HepG2 (cell line): Measurements from ENCODE around the gene TMCO6. TPM values are rescaled to one million over a fixed set of nuclear protein-coding genes. Genes with fewer than 3 reads are reported as not detected.

ENCODE experiments used
- AKAP8 ChIP-seq: sonication (generic); formaldehyde crosslinking; IDR thresholded peaks from 2 replicates; pipeline ENCODE4 v1.5.1; 2020; ENCODE audit warnings: mild to moderate bottlenecking, missing genetic modification reagents
- KLF11 ChIP-seq: IDR thresholded peaks from 2 replicates; pipeline ENCODE4 v1.6.1; 2016; ENCODE audit warnings: missing compliant biosample characterization
- MAFF ChIP-seq: IDR thresholded peaks from 2 replicates; pipeline ENCODE4 v1.6.1; 2011; ENCODE audit warnings: low read depth, low read length, improper control_type of control experiment
- ONECUT2 ChIP-seq: sonication (generic); formaldehyde crosslinking; IDR thresholded peaks from 2 replicates; pipeline ENCODE4 v1.4.0; 2020; ENCODE audit warnings: missing genetic modification reagents
- PRMT3 ChIP-seq: sonication (generic); formaldehyde crosslinking; IDR thresholded peaks from 2 replicates; pipeline ENCODE4 v1.8.1; 2022; ENCODE audit warnings: low read depth, mild to moderate bottlenecking, moderate library complexity, missing genetic modification reagents, borderline replicate concordance
- SOX13 ChIP-seq, 3 experiments: fragments of 450-650 bp in 1 of 3; sonication (generic) in 1 of 3; formaldehyde crosslinking in 1 of 3; IDR thresholded peaks in 2 of 3; conservative IDR thresholded peaks in 1 of 3; 2 replicates each; pipeline versions ENCODE4 v1.5.0 to v1.6.1; 2016 to 2020; ENCODE audit warnings: antibody characterized with exemption in 1 of 3, mild to moderate bottlenecking in 1 of 3, missing compliant biosample characterization in 1 of 3, missing genetic modification reagents in 1 of 3, moderate library complexity in 1 of 3
- SPEN ChIP-seq: sonication (generic); formaldehyde crosslinking; IDR thresholded peaks from 2 replicates; pipeline ENCODE4 v1.5.1; 2020; ENCODE audit warnings: low read depth, mild to moderate bottlenecking, missing genetic modification reagents
- TP53 ChIP-seq: sonication (generic); formaldehyde crosslinking; conservative IDR thresholded peaks from 2 replicates; pipeline ENCODE4 v1.4.0; 2020; ENCODE audit warnings: missing genetic modification reagents
- U2AF1 ChIP-seq: fragments of 200-400 bp; formaldehyde crosslinking; optimal IDR thresholded peaks from 2 replicates; pipeline ENCODE3; 2017; ENCODE audit warnings: mild to moderate bottlenecking, low read depth, low read length
- ZBTB38 ChIP-seq: sonication (generic); formaldehyde crosslinking; IDR thresholded peaks from 2 replicates; pipeline ENCODE4 v1.5.1; 2020; ENCODE audit warnings: mild to moderate bottlenecking, missing genetic modification reagents
- ZFP41 ChIP-seq: sonication (generic); formaldehyde crosslinking; IDR thresholded peaks from 2 replicates; pipeline ENCODE4 v1.4.0; 2020; ENCODE audit warnings: mild to moderate bottlenecking, missing genetic modification reagents, borderline replicate concordance
- ZNF101 ChIP-seq: sonication (generic); formaldehyde crosslinking; IDR thresholded peaks from 2 replicates; pipeline ENCODE4 v1.4.0; 2020; ENCODE audit warnings: mild to moderate bottlenecking, low read depth, missing genetic modification reagents, borderline replicate concordance
- ZNF292 ChIP-seq: sonication (generic); formaldehyde crosslinking; IDR thresholded peaks from 2 replicates; pipeline ENCODE4 v1.8.1; 2022; ENCODE audit warnings: mild to moderate bottlenecking, low read depth, missing genetic modification reagents, borderline replicate concordance
- ZNF414 ChIP-seq: sonication (generic); formaldehyde crosslinking; IDR thresholded peaks from 2 replicates; pipeline ENCODE4 v1.5.0; 2020; ENCODE audit warnings: missing genetic modification reagents
- ZNF749 ChIP-seq: sonication (generic); formaldehyde crosslinking; IDR thresholded peaks from 2 replicates; pipeline ENCODE4 v1.8.0; 2022; ENCODE audit warnings: mild to moderate bottlenecking, missing genetic modification reagents, moderate library complexity, borderline replicate concordance
- polyA plus RNA-seq, 8 experiments: library from polyadenylated mRNA; depleted of rRNA in 3 of 8; stranded (reverse) in 7 of 8; unstranded in 1 of 8; fragments of >200 nt; fragmentation: Illumina TruSeq in 4 of 8; extraction: Trizol in 4 of 8; gene quantifications; 2 replicates each; pipeline versions ENCODE4 v1.2.1 to v1.2.3, GENCODE V29; 2011 to 2016; ENCODE audit warnings: low read depth in 4 of 8, missing spikeins in 1 of 8, mixed read lengths in 1 of 8; ENCODE audit not compliant: insufficient read depth in 1 of 8
- total RNA-seq, 5 experiments: library from RNA; depleted of rRNA; stranded (reverse); fragments of >200 nt; fragmentation: Illumina TruSeq; extraction: Trizol; gene quantifications; 2 replicates each; pipeline ENCODE4 v1.2.3, GENCODE V29; 2016; ENCODE audit warnings: low read depth in 1 of 5

Gene TMCO6
- total and polyA plus RNA-seq, 2 of the 13 experiments (the other 11 are each of a cell fraction or from before 2014, with no cell fraction given): 16.6 to 28.2 TPM

GRCh38 chr5:140632366-140633020 lies 6.8 kb upstream of the TMCO6 start (continued):
- TF ChIP-seq PRMT3 (CRISPR knock-in tag): no peak
- no peak for TF ChIP-seq SOX13 (IDR thresholded peaks at IDR 0.05)
- TF ChIP-seq SOX13 (CRISPR knock-in tag; conservative IDR thresholded peaks at IDR 0.05 in 1 of 2, IDR thresholded peaks at IDR 0.05 in 1 of 2): no peak
- TF ChIP-seq ZFP41 (CRISPR knock-in tag): no peak
- TF ChIP-seq MAFF: no peak
- TF ChIP-seq ZNF749 (CRISPR knock-in tag): no peak
- no peak for TF ChIP-seq KLF11 (CRISPR knock-in tag)
- no peak for TF ChIP-seq AKAP8 (CRISPR knock-in tag)
- no peak for TF ChIP-seq SPEN (CRISPR knock-in tag)
- no peak for TF ChIP-seq TP53
- TF ChIP-seq ZNF292 (CRISPR knock-in tag): 0 out of 2 replicates have a peak, but pooled peaks have one; percentile 51
- TF ChIP-seq ONECUT2: no peak
- peak; percentile 65; the same call in 1 of the 2 replicates for TF ChIP-seq ZBTB38 (CRISPR knock-in tag)
- TF ChIP-seq ZNF414 (CRISPR knock-in tag): no peak
- no peak for TF ChIP-seq ZNF101 (CRISPR knock-in tag)
- TF ChIP-seq U2AF1: no peak
